DND-41 (cell line): ENCODE results near the gene TRDMT1.

Experiments used
- ATAC-seq: fragments of 200-7000 bp; cut with Tn5 transposase; 3 replicates; pipeline ENCODE4 v1.9.1; 2021; ENCODE audit warnings: low read depth; ENCODE audit not compliant: insufficient read depth
- DNase-seq: peaks from one replicate; pipeline ENCODE4 v3.0.0-alpha.2; 2020
- H2AFZ ChIP-seq: 2 replicates; pipeline ENCODE4 v1.6.0; 2012; ENCODE audit warnings: low read depth, low read length
- H3K27ac ChIP-seq: 2 replicates; pipeline ENCODE4 v1.5.1; 2012; ENCODE audit warnings: low read length, inconsistent platforms
- H3K27me3 ChIP-seq: fragments of 200-600 bp; sonication (generic); 2 replicates; pipeline ENCODE4 v1.6.0; 2012; ENCODE audit warnings: low read length, mild to moderate bottlenecking, inconsistent platforms; ENCODE audit not compliant: insufficient read depth, poor library complexity
- H3K36me3 ChIP-seq: 2 replicates; pipeline ENCODE4 v1.5.1; 2012; ENCODE audit warnings: low read length, inconsistent platforms; ENCODE audit not compliant: insufficient read depth
- H3K4me1 ChIP-seq: 2 replicates; pipeline ENCODE4 v1.5.1; 2012; ENCODE audit warnings: mild to moderate bottlenecking, low read length; ENCODE audit not compliant: insufficient read depth
- H3K4me2 ChIP-seq: 2 replicates; pipeline ENCODE4 v1.6.0; 2012; ENCODE audit warnings: mild to moderate bottlenecking, moderate library complexity, low read length, inconsistent platforms; ENCODE audit not compliant: insufficient read depth
- H3K4me3 ChIP-seq, 2 experiments: fragments of 200-600 bp in 1 of 2; shearing (Covaris generic) in 1 of 2; 2 replicates each; pipeline ENCODE4 v1.5.1; 2012 to 2016; ENCODE audit warnings: inconsistent platforms in 2 of 2, low read length in 2 of 2, mild to moderate bottlenecking in 2 of 2, low read depth in 1 of 2, moderate library complexity in 1 of 2
- H3K79me2 ChIP-seq: 2 replicates; pipeline ENCODE4 v1.6.0; 2012; ENCODE audit warnings: low read length, inconsistent platforms; ENCODE audit not compliant: insufficient read depth
- H3K9ac ChIP-seq: 2 replicates; pipeline ENCODE4 v1.6.0; 2012; ENCODE audit warnings: low read depth, mild to moderate bottlenecking, inconsistent platforms, low read length, moderate library complexity
- H3K9me3 ChIP-seq: 2 replicates; pipeline ENCODE4 v1.5.1; 2012; ENCODE audit warnings: low read length, moderate library complexity, mild to moderate bottlenecking, inconsistent platforms; ENCODE audit not compliant: insufficient read depth, severe bottlenecking
- H4K20me1 ChIP-seq: 2 replicates; pipeline ENCODE4 v1.6.0; 2012; ENCODE audit warnings: low read length; ENCODE audit not compliant: insufficient read depth
- CTCF ChIP-seq: IDR thresholded peaks from 2 replicates; pipeline ENCODE4 v1.5.1; 2012; ENCODE audit warnings: borderline replicate concordance, low read length, moderate library complexity, mild to moderate bottlenecking; ENCODE audit not compliant: poor library complexity, severe bottlenecking; ENCODE audit errors: extremely low read depth
- EZH2 ChIP-seq: IDR thresholded peaks from 3 replicates; pipeline ENCODE4 v1.6.1; 2012; ENCODE audit warnings: borderline replicate concordance, low read depth, mild to moderate bottlenecking, moderate library complexity, low read length, inconsistent platforms; ENCODE audit not compliant: severe bottlenecking

Gene TRDMT1

GRCh38 chr10:17229967-17230682 is 28.7 kb upstream of the TRDMT1 start:
- DNase-seq (peak; percentile 91), ATAC-seq (peak; percentile 64)
- no peak for TF ChIP-seq EZH2
- TF ChIP-seq CTCF = no peak
- Histone ChIP-seq H4K20me1 (peaks cover 50% of the 10 kb centered on the region), H3K9me3 (no peaks in the 10 kb centered on the region), H3K27ac (peak overlapping the region; percentile 95), H2AFZ (peak overlapping the region; percentile 77), H3K79me2 (peaks cover 38% of the 10 kb centered on the region), H3K4me3 (peak overlapping the region; percentile 88 to 96), H3K4me1 (peaks cover 49% of the 10 kb centered on the region), H3K36me3 (peaks cover 56% of the 10 kb centered on the region), H3K9ac (peak overlapping the region; percentile 99), H3K27me3 (no peaks in the 10 kb centered on the region), H3K4me2 (peak overlapping the region; percentile 92)

GRCh38 chr10:17229717-17229966 is 28.2 kb upstream of the TRDMT1 start:
- Histone ChIP-seq H4K20me1 (peaks cover 45% of the 10 kb centered on the region), H3K27me3 (no peaks in the 10 kb centered on the region), H3K79me2 (peaks cover 38% of the 10 kb centered on the region), H3K27ac (peak overlapping the region; percentile 95), H3K9me3 (no peaks in the 10 kb centered on the region), H3K4me2 (peak overlapping the region; percentile 92), H3K4me1 (peaks cover 49% of the 10 kb centered on the region), H3K36me3 (peaks cover 52% of the 10 kb centered on the region), H2AFZ (peak overlapping the region; percentile 77), H3K9ac (peak overlapping the region; percentile 99), H3K4me3 (peak overlapping the region; percentile 88 to 96)
- ATAC-seq (no peak), DNase-seq (no peak)
- TF ChIP-seq CTCF (no peak), EZH2 (no peak)

- H2AFZ ChIP-seq = peak overlapping the region; percentile 87
- H3K36me3 ChIP-seq = peaks cover 47% of the 10 kb centered on the region
- peaks cover 38% of the 10 kb centered on the region for H3K79me2 ChIP-seq
- TF ChIP-seq CTCF (peak; percentile 3), EZH2 (no peak)
- DNase-seq (peak; percentile 92), ATAC-seq (peak; percentile 65)
- no peaks in the 10 kb centered on the region for H3K27me3 ChIP-seq
- peak overlapping the region; percentile 95 for H3K27ac ChIP-seq
- H4K20me1 ChIP-seq = peaks cover 40% of the 10 kb centered on the region
- peaks cover 49% of the 10 kb centered on the region for H3K4me1 ChIP-seq
- peak overlapping the region; percentile 92 for H3K4me2 ChIP-seq
- H3K4me3 ChIP-seq = peak overlapping the region; percentile 88 to 96
- H3K9me3 ChIP-seq = no peaks in the 10 kb centered on the region
- H3K9ac ChIP-seq = peak overlapping the region; percentile 99
These were observed 27.7 kb upstream of the TRDMT1 start for GRCh38 chr10:17229016-17229716.
